Loucy (cell line): Measurements from ENCODE around the gene FLII.

Experiments
- H2AFZ ChIP-seq: fragments of 200-600 bp; sonication (generic); 2 replicates; pipeline ENCODE4 v1.6.0; 2016; ENCODE audit warnings: antibody characterized with exemption, mild to moderate bottlenecking, low read length, moderate library complexity
- H3F3A ChIP-seq: fragments of 200-600 bp; 2 replicates; pipeline ENCODE4 v1.6.0; 2016; ENCODE audit warnings: antibody characterized with exemption, low read depth, mild to moderate bottlenecking
- H3K27me3 ChIP-seq: fragments of 200-600 bp; sonication (generic); 2 replicates; pipeline ENCODE4 v1.6.1; 2014; ENCODE audit warnings: low read length, mild to moderate bottlenecking; ENCODE audit not compliant: insufficient read depth, poor library complexity, severe bottlenecking
- H3K36me3 ChIP-seq: fragments of 200-600 bp; sonication (generic); 2 replicates; pipeline ENCODE4 v1.6.1; 2016; ENCODE audit warnings: low read length; ENCODE audit not compliant: insufficient read depth
- H3K4me1 ChIP-seq: fragments of 200-600 bp; sonication (generic); 2 replicates; pipeline ENCODE4 v1.5.1; 2014; ENCODE audit warnings: low read length, mild to moderate bottlenecking; ENCODE audit not compliant: insufficient read depth, poor library complexity, severe bottlenecking
- H3K4me2 ChIP-seq: fragments of 200-600 bp; sonication (generic); 2 replicates; pipeline ENCODE4 v1.6.0; 2014; ENCODE audit warnings: antibody characterized with exemption, low read length, low read depth, mild to moderate bottlenecking; ENCODE audit not compliant: poor library complexity, severe bottlenecking
- H3K4me3 ChIP-seq: fragments of 200-600 bp; sonication (generic); 2 replicates; pipeline ENCODE4 v1.5.1; 2014; ENCODE audit warnings: low read length, mild to moderate bottlenecking, mixed read lengths; ENCODE audit not compliant: poor library complexity, severe bottlenecking
- H3K79me2 ChIP-seq: fragments of 200-600 bp; sonication (generic); 2 replicates; pipeline ENCODE4 v1.6.1; 2014; ENCODE audit warnings: low read length; ENCODE audit not compliant: insufficient read depth
- H3K9ac ChIP-seq: fragments of 200-600 bp; sonication (generic); 2 replicates; pipeline ENCODE4 v1.6.0; 2014; ENCODE audit warnings: mild to moderate bottlenecking, low read depth, low read length, moderate library complexity; ENCODE audit not compliant: poor library complexity, severe bottlenecking
- H3K9me2 ChIP-seq: fragments of 200-600 bp; sonication (generic); replicated peaks from 2 replicates; pipeline ENCODE4 v1.6.1; 2016; ENCODE audit warnings: low read depth, low read length, mixed read lengths
- H3K9me3 ChIP-seq: fragments of 200-600 bp; sonication (generic); 2 replicates; pipeline ENCODE4 v1.6.1; 2014; ENCODE audit warnings: mild to moderate bottlenecking, antibody characterized with exemption, low read length, low read depth; ENCODE audit not compliant: insufficient read depth
- H4K20me1 ChIP-seq: fragments of 200-600 bp; sonication (generic); 2 replicates; pipeline ENCODE4 v1.6.0; 2014; ENCODE audit warnings: antibody characterized with exemption, low read length, mild to moderate bottlenecking; ENCODE audit not compliant: insufficient read depth, poor library complexity, severe bottlenecking
- EZH2phosphoT487 ChIP-seq: fragments of 200-600 bp; IDR thresholded peaks from 2 replicates; pipeline ENCODE4 v1.6.1; 2018; ENCODE audit warnings: antibody characterized with exemption, mild to moderate bottlenecking, moderate library complexity, borderline replicate concordance
- TF ChIP-seq, protein P1 (sequence below): fragments of 200-600 bp; sonication (generic); conservative IDR thresholded peaks from 2 replicates; pipeline ENCODE4 v1.5.1; 2014; ENCODE audit warnings: mild to moderate bottlenecking, antibody characterized with exemption, low read length

FLII gene

DNA sequence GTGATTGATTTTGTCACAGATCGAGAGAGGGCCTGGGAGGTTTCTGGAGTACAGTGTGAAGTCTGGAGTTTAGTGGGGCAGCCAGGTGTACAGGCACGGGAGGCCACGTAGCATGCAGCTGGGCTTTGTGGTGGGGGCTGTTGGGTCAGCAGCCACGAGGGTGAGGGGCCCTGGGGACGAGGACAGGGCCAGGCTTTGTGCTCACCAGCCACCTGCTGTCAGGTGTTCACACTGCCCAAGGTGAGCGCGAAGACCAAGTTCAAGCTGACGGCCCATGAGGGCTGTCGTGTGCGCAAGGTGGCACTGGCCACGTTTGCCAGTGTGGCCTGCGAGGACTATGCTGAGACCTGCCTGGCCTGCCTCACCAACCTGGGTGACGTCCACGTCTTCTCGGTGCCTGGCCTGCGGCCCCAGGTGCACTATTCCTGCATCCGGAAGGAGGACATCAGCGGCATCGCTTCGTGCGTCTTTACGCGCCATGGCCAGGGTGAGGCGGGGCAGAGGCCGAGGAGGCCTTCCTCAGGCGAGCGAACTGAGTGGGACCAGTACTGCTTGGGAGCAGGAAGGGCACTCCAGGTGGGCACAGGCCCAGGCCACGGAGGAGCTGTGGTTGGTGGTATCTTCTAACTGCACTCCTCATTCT is 17.2 kb downstream of the FLII start:
- H3K4me3 ChIP-seq, result no peak overlapping the region
- no peaks in the 10 kb centered on the region for H3K9me2 ChIP-seq
- no peaks in the 10 kb centered on the region for H4K20me1 ChIP-seq
- no peak overlapping the region for H2AFZ ChIP-seq
- H3K79me2 ChIP-seq, result no peaks in the 10 kb centered on the region
- no peaks in the 10 kb centered on the region for H3K27me3 ChIP-seq
- no peak overlapping the region for H3K9ac ChIP-seq
- no peak overlapping the region for H3K4me2 ChIP-seq
- TF ChIP-seq EZH2phosphoT487, result no peak
- TF ChIP-seq, protein P1, sequence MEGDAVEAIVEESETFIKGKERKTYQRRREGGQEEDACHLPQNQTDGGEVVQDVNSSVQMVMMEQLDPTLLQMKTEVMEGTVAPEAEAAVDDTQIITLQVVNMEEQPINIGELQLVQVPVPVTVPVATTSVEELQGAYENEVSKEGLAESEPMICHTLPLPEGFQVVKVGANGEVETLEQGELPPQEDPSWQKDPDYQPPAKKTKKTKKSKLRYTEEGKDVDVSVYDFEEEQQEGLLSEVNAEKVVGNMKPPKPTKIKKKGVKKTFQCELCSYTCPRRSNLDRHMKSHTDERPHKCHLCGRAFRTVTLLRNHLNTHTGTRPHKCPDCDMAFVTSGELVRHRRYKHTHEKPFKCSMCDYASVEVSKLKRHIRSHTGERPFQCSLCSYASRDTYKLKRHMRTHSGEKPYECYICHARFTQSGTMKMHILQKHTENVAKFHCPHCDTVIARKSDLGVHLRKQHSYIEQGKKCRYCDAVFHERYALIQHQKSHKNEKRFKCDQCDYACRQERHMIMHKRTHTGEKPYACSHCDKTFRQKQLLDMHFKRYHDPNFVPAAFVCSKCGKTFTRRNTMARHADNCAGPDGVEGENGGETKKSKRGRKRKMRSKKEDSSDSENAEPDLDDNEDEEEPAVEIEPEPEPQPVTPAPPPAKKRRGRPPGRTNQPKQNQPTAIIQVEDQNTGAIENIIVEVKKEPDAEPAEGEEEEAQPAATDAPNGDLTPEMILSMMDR, result no peak
- H3K36me3 ChIP-seq, result peaks cover 29% of the 10 kb centered on the region; the same call in 1 of the 2 replicates
- no peaks in the 10 kb centered on the region for H3F3A ChIP-seq
- H3K9me3 ChIP-seq, result no peaks in the 10 kb centered on the region
- H3K4me1 ChIP-seq, result no peaks in the 10 kb centered on the region

DNA sequence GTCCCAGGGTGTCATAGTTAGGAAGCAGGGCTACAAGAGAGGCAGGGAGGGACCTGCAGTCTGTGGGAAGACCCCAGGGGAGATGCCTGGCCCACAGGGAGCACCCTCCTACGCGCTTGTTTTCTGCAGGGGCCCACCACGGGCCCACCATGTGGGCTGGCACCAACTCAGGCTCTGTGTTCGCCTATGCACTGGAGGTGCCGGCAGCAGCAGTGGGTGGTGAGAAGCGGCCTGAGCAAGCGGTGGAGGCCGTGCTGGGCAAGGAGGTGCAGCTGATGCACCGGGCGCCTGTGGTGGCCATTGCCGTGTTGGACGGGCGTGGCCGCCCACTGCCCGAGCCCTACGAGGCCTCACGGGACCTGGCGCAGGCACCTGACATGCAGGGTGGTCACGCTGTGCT is 18.1 kb downstream of the FLII start:
- Histone ChIP-seq H2AFZ (no peak overlapping the region), H3K27me3 (no peaks in the 10 kb centered on the region), H3K79me2 (no peaks in the 10 kb centered on the region), H3K9me3 (no peaks in the 10 kb centered on the region), H3K4me1 (no peaks in the 10 kb centered on the region), H3F3A (no peaks in the 10 kb centered on the region), H3K9ac (no peak overlapping the region), H4K20me1 (no peaks in the 10 kb centered on the region), H3K4me3 (no peak overlapping the region), H3K4me2 (no peak overlapping the region), H3K36me3 (peaks cover 21% of the 10 kb centered on the region; the same call in 1 of the 2 replicates), H3K9me2 (no peaks in the 10 kb centered on the region)
- no peak for TF ChIP-seq EZH2phosphoT487
- TF ChIP-seq, protein P1, result no peak

DNA sequence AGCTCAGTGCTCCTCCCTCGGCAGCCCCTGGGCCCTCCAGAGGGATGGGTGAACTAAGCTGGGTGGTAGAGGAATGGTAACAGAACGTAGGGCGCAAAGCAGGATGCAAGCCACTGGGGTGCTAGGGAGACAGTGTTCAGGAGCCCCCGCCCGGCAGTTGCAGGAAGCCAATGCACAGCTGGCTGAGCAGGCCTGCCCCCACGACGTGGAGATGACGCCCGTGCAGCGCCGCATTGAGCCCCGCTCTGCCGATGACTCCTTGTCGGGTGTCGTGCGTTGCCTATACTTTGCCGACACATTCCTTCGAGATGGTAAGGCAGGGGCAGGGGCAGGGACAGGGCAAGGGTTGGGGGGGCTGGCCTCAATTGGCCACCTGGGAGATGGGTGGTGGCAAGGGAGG is 20.2 kb downstream of the FLII start:
- Histone ChIP-seq H2AFZ (no peak overlapping the region), H3K9me2 (no peaks in the 10 kb centered on the region), H3K4me2 (no peak overlapping the region), H3F3A (no peaks in the 10 kb centered on the region), H4K20me1 (no peaks in the 10 kb centered on the region), H3K27me3 (no peaks in the 10 kb centered on the region), H3K36me3 (peaks cover 14% of the 10 kb centered on the region; the same call in 1 of the 2 replicates), H3K9ac (no peak overlapping the region), H3K79me2 (no peaks in the 10 kb centered on the region), H3K4me3 (no peak overlapping the region), H3K9me3 (no peaks in the 10 kb centered on the region), H3K4me1 (no peaks in the 10 kb centered on the region)
- no peak for TF ChIP-seq EZH2phosphoT487
- TF ChIP-seq, protein P1, result no peak
